ENCODE results near the gene TRAM2. TPM values are rescaled to one million over a fixed set of nuclear protein-coding genes. Genes with fewer than 3 reads are reported as not detected.

Gene TRAM2
- total and polyA plus RNA-seq, 9 of the 15 experiments (the other 6 are each of a cell fraction or from before 2014, with no cell fraction given) = 2.6 to 13.3 (median 8.9) TPM

DNA sequence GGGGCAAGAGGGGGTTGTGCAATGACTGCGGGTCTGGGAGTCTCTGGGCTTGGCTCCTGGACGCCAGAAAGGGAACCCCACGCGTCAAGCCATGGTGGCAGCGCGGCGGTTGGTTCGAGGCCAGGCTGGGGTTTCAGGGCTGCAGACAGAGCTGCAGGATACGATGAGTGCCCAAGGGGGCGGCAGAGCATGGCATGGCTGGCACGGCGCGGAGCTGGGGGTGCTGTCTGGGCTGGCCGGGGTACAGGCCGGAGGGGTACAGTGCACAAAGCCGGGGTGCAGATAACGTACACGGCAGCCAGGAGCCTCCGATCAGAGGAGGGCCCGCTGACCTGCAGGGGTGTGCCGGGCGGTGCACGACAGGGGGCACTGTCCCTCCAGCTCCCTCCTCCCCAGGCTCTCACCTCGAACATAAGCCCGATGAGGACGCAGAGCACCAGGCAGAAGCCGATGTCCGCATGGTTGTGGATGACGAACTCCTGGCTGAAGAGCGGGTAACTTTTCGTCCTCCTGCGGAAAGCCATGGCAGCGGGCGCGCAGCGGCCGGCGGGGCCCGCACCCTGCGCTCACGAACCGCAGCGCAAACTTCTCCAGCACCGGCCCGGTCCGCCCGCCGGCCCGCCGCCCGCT lies 353 bp downstream of the TRAM2 start (continued):
- TF ChIP-seq, protein P1, sequence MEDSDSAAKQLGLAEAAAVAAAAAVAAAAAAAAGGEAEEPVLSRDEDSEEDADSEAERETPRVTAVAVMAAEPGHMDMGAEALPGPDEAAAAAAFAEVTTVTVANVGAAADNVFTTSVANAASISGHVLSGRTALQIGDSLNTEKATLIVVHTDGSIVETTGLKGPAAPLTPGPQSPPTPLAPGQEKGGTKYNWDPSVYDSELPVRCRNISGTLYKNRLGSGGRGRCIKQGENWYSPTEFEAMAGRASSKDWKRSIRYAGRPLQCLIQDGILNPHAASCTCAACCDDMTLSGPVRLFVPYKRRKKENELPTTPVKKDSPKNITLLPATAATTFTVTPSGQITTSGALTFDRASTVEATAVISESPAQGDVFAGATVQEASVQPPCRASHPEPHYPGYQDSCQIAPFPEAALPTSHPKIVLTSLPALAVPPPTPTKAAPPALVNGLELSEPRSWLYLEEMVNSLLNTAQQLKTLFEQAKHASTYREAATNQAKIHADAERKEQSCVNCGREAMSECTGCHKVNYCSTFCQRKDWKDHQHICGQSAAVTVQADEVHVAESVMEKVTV (CRISPR knock-in tag; IDR thresholded peaks at IDR 0.05) = peak; percentile 50
- no peak for TF ChIP-seq GTF2F1 (IDR thresholded peaks at IDR 0.05; ENCODE audit: low read depth, low read length)
- peak; percentile 77 for TF ChIP-seq L3MBTL2 (IDR thresholded peaks at IDR 0.05)
- TF ChIP-seq ZNF77 (CRISPR knock-in tag; IDR thresholded peaks at IDR 0.05) = no peak
- TF ChIP-seq MCM2 (IDR thresholded peaks at IDR 0.05; ENCODE audit: low read depth) = no peak
- TF ChIP-seq, protein P2, sequence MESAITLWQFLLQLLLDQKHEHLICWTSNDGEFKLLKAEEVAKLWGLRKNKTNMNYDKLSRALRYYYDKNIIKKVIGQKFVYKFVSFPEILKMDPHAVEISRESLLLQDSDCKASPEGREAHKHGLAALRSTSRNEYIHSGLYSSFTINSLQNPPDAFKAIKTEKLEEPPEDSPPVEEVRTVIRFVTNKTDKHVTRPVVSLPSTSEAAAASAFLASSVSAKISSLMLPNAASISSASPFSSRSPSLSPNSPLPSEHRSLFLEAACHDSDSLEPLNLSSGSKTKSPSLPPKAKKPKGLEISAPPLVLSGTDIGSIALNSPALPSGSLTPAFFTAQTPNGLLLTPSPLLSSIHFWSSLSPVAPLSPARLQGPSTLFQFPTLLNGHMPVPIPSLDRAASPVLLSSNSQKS (CRISPR knock-in tag; IDR thresholded peaks at IDR 0.05) = no peak
- no peak for TF ChIP-seq HOXB6 (CRISPR knock-in tag; IDR thresholded peaks at IDR 0.05; ENCODE audit: borderline replicate concordance)
- TF ChIP-seq, protein P3, sequence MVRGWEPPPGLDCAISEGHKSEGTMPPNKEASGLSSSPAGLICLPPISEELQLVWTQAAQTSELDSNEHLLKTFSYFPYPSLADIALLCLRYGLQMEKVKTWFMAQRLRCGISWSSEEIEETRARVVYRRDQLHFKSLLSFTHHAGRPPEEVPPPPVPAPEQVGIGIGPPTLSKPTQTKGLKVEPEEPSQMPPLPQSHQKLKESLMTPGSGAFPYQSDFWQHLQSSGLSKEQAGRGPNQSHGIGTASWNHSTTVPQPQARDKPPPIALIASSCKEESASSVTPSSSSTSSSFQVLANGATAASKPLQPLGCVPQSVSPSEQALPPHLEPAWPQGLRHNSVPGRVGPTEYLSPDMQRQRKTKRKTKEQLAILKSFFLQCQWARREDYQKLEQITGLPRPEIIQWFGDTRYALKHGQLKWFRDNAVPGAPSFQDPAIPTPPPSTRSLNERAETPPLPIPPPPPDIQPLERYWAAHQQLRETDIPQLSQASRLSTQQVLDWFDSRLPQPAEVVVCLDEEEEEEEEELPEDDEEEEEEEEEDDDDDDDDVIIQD (CRISPR knock-in tag; IDR thresholded peaks at IDR 0.05) = no peak
- TF ChIP-seq ELF2 (CRISPR knock-in tag; IDR thresholded peaks at IDR 0.05) = no peak
- no peak for TF ChIP-seq SAFB (IDR thresholded peaks at IDR 0.05; ENCODE audit: borderline replicate concordance, low read depth, low read length)
- 0 out of 2 replicates have a peak, but pooled peaks have one; percentile 31 for TF ChIP-seq ZNF224 (CRISPR knock-in tag; IDR thresholded peaks at IDR 0.05)
- TF ChIP-seq, protein P4, sequence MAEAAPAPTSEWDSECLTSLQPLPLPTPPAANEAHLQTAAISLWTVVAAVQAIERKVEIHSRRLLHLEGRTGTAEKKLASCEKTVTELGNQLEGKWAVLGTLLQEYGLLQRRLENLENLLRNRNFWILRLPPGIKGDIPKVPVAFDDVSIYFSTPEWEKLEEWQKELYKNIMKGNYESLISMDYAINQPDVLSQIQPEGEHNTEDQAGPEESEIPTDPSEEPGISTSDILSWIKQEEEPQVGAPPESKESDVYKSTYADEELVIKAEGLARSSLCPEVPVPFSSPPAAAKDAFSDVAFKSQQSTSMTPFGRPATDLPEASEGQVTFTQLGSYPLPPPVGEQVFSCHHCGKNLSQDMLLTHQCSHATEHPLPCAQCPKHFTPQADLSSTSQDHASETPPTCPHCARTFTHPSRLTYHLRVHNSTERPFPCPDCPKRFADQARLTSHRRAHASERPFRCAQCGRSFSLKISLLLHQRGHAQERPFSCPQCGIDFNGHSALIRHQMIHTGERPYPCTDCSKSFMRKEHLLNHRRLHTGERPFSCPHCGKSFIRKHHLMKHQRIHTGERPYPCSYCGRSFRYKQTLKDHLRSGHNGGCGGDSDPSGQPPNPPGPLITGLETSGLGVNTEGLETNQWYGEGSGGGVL (CRISPR knock-in tag; IDR thresholded peaks at IDR 0.05) = no peak
- no peak for TF ChIP-seq NFE2L1 (tag; IDR thresholded peaks at IDR 0.05; ENCODE audit: borderline replicate concordance, low read depth)
- TF ChIP-seq ETV6 (IDR thresholded peaks at IDR 0.05; ENCODE audit: borderline replicate concordance in 1 of 2, low read depth in 2 of 2, low read length in 1 of 2) = no peak
- 0 out of 2 replicates have a peak, but pooled peaks have one; percentile 51 for TF ChIP-seq ETV6 (CRISPR knock-in tag; IDR thresholded peaks at IDR 0.05; ENCODE audit: borderline replicate concordance)
- TF ChIP-seq, protein P5, sequence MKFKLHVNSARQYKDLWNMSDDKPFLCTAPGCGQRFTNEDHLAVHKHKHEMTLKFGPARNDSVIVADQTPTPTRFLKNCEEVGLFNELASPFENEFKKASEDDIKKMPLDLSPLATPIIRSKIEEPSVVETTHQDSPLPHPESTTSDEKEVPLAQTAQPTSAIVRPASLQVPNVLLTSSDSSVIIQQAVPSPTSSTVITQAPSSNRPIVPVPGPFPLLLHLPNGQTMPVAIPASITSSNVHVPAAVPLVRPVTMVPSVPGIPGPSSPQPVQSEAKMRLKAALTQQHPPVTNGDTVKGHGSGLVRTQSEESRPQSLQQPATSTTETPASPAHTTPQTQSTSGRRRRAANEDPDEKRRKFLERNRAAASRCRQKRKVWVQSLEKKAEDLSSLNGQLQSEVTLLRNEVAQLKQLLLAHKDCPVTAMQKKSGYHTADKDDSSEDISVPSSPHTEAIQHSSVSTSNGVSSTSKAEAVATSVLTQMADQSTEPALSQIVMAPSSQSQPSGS (CRISPR knock-in tag; IDR thresholded peaks at IDR 0.05) = no peak
- TF ChIP-seq, protein P6, sequence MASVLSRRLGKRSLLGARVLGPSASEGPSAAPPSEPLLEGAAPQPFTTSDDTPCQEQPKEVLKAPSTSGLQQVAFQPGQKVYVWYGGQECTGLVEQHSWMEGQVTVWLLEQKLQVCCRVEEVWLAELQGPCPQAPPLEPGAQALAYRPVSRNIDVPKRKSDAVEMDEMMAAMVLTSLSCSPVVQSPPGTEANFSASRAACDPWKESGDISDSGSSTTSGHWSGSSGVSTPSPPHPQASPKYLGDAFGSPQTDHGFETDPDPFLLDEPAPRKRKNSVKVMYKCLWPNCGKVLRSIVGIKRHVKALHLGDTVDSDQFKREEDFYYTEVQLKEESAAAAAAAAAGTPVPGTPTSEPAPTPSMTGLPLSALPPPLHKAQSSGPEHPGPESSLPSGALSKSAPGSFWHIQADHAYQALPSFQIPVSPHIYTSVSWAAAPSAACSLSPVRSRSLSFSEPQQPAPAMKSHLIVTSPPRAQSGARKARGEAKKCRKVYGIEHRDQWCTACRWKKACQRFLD (CRISPR knock-in tag; IDR thresholded peaks at IDR 0.05) = peak; percentile 39; the same call in 1 of the 2 replicates
- TF ChIP-seq MAZ (CRISPR knock-in tag; conservative IDR thresholded peaks at IDR 0.05 in 1 of 2, IDR thresholded peaks at IDR 0.05 in 1 of 2) = peak in 1 of 2 experiments; percentile 54; a peak in 3 of 4 replicates
